ENCODE results near the gene CDC34.
A peak's percentile ranks its signal among the peaks of the same experiment; 100 is the strongest.

The CDC34 gene

DNA sequence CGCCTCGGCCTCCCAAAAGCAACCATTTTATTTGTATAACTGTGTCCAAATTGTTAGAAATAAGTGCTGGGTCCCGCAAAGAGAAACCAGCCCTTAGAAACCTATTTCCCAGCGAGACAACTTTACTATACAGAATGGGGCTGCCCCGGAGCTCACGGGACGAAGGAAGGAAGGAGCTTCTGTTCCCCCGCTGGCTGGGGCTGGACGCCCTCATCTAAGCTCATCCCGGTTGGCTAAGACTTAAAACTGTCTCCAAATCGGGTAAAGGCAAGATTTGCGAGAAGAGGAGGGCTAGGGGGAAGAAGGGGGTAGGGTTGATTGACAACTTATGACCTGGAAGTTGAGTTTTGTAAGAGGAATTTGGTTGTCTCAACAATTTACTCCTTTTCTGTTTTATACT, 28.6 kb downstream of the CDC34 start:
- no peak overlapping the region for H3K4me3 ChIP-seq (ENCODE audit: low read depth, low read length)
- no peak for DNase-seq (ENCODE audit: low read depth)
- no peak for TF ChIP-seq CTCF (IDR thresholded peaks at IDR 0.05; ENCODE audit: insufficient read depth, low read depth, low read length, missing control alignments)

DNA sequence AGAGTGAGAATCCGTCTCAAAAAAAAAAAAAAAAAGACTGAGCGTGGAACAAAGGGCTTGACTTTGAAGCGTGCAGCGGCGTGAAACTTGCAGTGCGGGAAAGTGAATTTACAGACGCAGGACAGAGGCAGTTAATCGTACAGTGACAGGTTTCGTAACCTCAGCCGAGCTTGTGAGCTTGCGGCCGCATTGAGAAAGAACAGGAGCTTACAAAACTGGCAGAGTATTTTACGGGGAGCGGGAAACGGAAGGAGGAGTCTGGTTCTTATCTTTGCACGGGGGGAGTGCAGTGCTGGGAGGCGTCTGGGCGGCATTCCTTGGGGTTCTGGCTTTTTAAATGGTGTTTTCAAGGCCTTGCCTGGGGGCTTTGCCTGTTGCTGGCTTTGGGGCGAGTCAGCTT, 34.8 kb downstream of the CDC34 start:
- TF ChIP-seq CTCF (IDR thresholded peaks at IDR 0.05; ENCODE audit: insufficient read depth, low read depth, low read length, missing control alignments) = no peak
- DNase-seq (ENCODE audit: low read depth) = no peak
- no peak overlapping the region for H3K4me3 ChIP-seq (ENCODE audit: low read depth, low read length)

GRCh38 chr19:566844-567243, 35.3 kb downstream of the CDC34 start:
- H3K4me3 ChIP-seq (ENCODE audit: low read depth, low read length) = no peak overlapping the region
- DNase-seq (ENCODE audit: low read depth) = no peak
- TF ChIP-seq CTCF (IDR thresholded peaks at IDR 0.05; ENCODE audit: insufficient read depth, low read depth, low read length, missing control alignments) = no peak

DNA sequence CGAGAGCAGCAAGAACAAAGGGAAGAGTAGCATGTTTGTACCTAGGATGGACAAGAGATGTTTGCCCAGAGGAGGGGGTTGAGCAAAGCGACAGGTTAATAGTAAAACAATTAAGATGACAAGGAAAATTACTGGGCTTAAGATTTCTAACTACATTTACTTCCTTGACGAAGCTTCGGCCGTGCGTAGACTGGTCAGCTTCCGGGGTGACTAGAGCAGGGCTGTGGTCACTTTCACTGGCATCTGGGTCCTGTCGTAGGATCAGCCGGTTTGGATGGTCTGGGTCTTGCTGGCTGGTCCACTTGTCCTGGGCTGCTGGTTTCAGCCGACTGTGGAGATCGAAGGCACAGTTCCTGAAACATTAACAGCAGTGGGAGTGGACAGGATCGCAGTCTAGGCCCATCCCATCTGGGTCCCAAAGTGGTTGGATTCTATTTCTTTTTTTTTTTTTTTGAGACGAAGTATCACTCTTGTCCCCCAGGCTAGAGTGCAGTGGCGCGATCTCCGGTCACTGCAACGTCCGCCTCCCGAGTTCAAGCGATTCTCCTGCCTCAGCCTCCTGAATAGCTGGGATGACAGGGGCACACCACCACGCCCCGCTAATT, 35.8 kb downstream of the CDC34 start:
- H3K4me3 ChIP-seq (ENCODE audit: low read depth, low read length) = no peak overlapping the region
- DNase-seq (ENCODE audit: low read depth) = no peak
- TF ChIP-seq CTCF (IDR thresholded peaks at IDR 0.05; ENCODE audit: insufficient read depth, low read depth, low read length, missing control alignments) = no peak

- H3K4me3 ChIP-seq (ENCODE audit: low read depth, low read length) = no peak overlapping the region
- no peak for TF ChIP-seq CTCF (IDR thresholded peaks at IDR 0.05; ENCODE audit: insufficient read depth, low read depth, low read length, missing control alignments)
- no peak for DNase-seq (ENCODE audit: low read depth)
Measured at GRCh38 chr19:570251-570686, 38.7 kb downstream of the CDC34 start.

DNA sequence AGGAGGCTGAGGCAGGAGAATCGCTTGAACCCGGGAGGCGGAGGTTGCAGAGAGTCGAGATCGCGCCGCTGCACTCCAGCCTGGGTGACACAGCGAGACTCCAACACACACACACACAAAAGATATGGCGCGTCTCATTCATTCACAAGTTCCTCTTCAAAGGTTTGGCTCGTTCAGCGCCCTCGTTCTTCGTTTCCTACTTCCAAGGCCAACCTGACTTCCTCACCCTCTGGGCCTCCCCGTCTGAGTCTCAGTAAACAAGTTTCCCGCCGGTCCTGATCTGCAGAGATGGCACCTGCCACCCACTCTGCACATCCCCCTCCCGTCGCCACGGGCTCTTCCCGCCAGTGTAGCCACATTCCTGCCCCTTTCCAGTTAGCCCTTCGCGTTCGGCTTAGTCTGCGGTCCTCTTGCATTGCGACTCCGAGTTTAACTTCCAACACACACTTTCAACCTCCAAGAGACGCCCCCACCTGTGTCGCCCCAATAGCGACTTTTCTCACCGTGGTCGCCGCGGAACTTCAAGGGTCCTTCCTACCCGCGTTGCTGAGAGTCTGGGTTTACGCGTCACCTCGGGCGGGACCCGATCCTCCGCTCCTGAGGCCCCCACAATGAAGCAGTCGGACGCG, 39.5 kb downstream of the CDC34 start:
- peak; percentile 79 for DNase-seq (ENCODE audit: low read depth)
- no peak for TF ChIP-seq CTCF (IDR thresholded peaks at IDR 0.05; ENCODE audit: insufficient read depth, low read depth, low read length, missing control alignments)
- H3K4me3 ChIP-seq (ENCODE audit: low read depth, low read length) = peak overlapping the region; percentile 76

DNA sequence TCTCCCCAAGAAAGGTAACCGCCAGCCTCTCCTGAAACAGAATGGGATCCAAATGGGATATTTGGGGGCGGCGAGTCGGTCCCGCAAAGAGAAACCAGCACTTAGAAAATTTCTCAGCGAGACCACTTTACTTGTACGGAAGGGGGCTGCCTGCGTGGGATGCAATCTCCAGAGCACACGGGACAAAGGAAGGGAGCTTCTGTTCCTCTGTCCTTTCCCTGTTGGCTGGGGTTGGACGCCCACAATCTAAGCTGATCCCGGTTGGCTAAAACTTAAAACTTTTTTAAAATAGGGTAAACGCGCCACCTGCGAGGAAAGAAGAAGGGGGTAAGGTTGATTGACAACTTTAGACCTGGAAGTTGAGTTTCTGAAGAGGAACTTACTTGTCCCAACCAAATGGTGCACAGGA, 40.0 kb downstream of the CDC34 start:
- H3K4me3 ChIP-seq (ENCODE audit: low read depth, low read length) = peak overlapping the region; percentile 76
- TF ChIP-seq CTCF (IDR thresholded peaks at IDR 0.05; ENCODE audit: insufficient read depth, low read depth, low read length, missing control alignments) = no peak
- peak; percentile 64 for DNase-seq (ENCODE audit: low read depth)
